Ovary (tissue), 9 donors: ENCODE data around the gene PRKCE. TPM values are rescaled to one million over a fixed set of nuclear protein-coding genes. Genes with fewer than 3 reads are reported as not detected.

Experiments used
- DNase-seq, 5 donors: peaks; one replicate each; pipeline ENCODE4 v3.0.0-alpha.2; 2019 to 2020
- H3K27ac ChIP-seq, 2 donors: fragments of 200-600 bp; one replicate each; pipeline versions ENCODE4 v1.5.1 to v1.8.0; 2019 to 2022
- H3K27me3 ChIP-seq: fragments of 200-600 bp; one replicate; pipeline ENCODE4 v1.8.0; 2022
- H3K36me3 ChIP-seq: fragments of 200-600 bp; sonication (generic); one replicate; pipeline ENCODE4 v1.5.1; 2019
- H3K4me1 ChIP-seq: one replicate; pipeline ENCODE4 v1.8.1; 2013; ENCODE audit warnings: mild to moderate bottlenecking, moderate library complexity; ENCODE audit not compliant: insufficient read depth
- H3K4me3 ChIP-seq: fragments of 200-600 bp; sonication (generic); one replicate; pipeline ENCODE4 v1.5.1; 2017
- H3K9me3 ChIP-seq, 2 donors: fragments of 200-600 bp in 1 of 2; sonication (generic) in 1 of 2; one replicate each; pipeline versions ENCODE4 v1.5.1 to v1.8.1; 2013 to 2019; ENCODE audit warnings: mild to moderate bottlenecking in 1 of 2, moderate library complexity in 1 of 2
- CTCF ChIP-seq, 3 donors: fragments of 450-650 bp in 2 of 3; fragments of 200-600 bp in 1 of 3; IDR thresholded peaks; one replicate each; pipeline versions ENCODE4 v1.5.1 to v1.8.0; 2016 to 2022; ENCODE audit warnings: antibody characterized with exemption in 3 of 3, mild to moderate bottlenecking in 1 of 3
- EP300 ChIP-seq: sonication (generic); formaldehyde crosslinking; IDR thresholded peaks from one replicate; pipeline ENCODE4 v1.6.1; 2017; ENCODE audit warnings: antibody characterized with exemption
- POLR2A ChIP-seq: fragments of 450-650 bp; IDR thresholded peaks from one replicate; pipeline ENCODE4 v1.6.1; 2017; ENCODE audit warnings: antibody characterized with exemption, mild to moderate bottlenecking, moderate library complexity
- WGBS, 3 donors: extraction: QIAGEN DNeasy Blood & Tissue Kit in 1 of 3; methylation state at CpG; one replicate each; pipeline versions ENCODE4 v1.1.5 to v1.1.7; 2013 to 2017; 5-methylcytosine and 5-hydroxymethylcytosine counted together
- intact Hi-C, 4 donors: fragments of 100-400 bp; cut with DNase I; formaldehyde crosslinking; loops; one replicate each; pipeline versions ENCODE4 v1.11.0 to v1.15.1; 2022 to 2023
- polyA plus RNA-seq, 2 donors: library from polyadenylated mRNA; stranded (reverse); fragments of 200-250 nt in 1 of 2; fragments of 350-450 nt in 1 of 2; fragmentation: Illumina TruSeq in 1 of 2; extraction: RNeasy Lipid Tissue Mini Kit (QIAGEN cat#74804) in 1 of 2; gene quantifications; one replicate each; pipeline ENCODE4 v1.2.3, GENCODE V29; 2013 to 2014
- total RNA-seq, 7 donors: library from RNA; depleted of rRNA in 2 of 7; stranded (reverse); fragments of >200 nt in 2 of 7; fragmentation: NEBNext Ultra II Directional in 3 of 7; extraction: Animal tissue kit (Norgen Biotek cat#: 25700) in 3 of 7; gene quantifications; one replicate each; pipeline versions ENCODE4 v1.1.0 to v1.2.4, GENCODE V29; 2016 to 2023
- donor health status: DM: no; HTN: no; CAD: no; lungs with moderate emphysema.
- donor health status: DM: no; HTN: no; CAD: no.
- donor health status: Bipolar disorder and iron deficiency.
- donor health status: DM: yes; HTN: yes; CAD: no.
- donor health status: DM: no; HTN: no; CAD: no.
- donor health status: DM: yes; HTN: yes; CAD: no.

The PRKCE gene
- total and polyA plus RNA-seq, 9 donors: 3.1 to 22.8 (median 12.8) TPM

- no peaks in the 10 kb centered on the region for H3K9me3 ChIP-seq
- no peaks in the 10 kb centered on the region for H3K36me3 ChIP-seq
- H3K4me1 ChIP-seq: no peaks in the 10 kb centered on the region
- intact Hi-C loops: loop anchor here in 1 of 4 donors (10.0 kb wide), 1 partner anchor 135 kb away; no protein-coding TSS in a partner anchor
- no peak for DNase-seq
- TF ChIP-seq EP300: no peak
- no peak for TF ChIP-seq POLR2A
- no peak for TF ChIP-seq CTCF (IDR thresholded peaks at IDR 0.05)
- 91 to 93% (median 93%) methylated on average over 3 of the region's 3 CpGs for WGBS, 3 donors
- H3K27me3 ChIP-seq: no peaks in the 10 kb centered on the region
- no peak overlapping the region for H3K4me3 ChIP-seq
- H3K27ac ChIP-seq: no peak overlapping the region
Observed at GRCh38 chr2:45919711-45920111, 268.2 kb downstream of the PRKCE start.

- no peaks in the 10 kb centered on the region for H3K9me3 ChIP-seq
- no peak overlapping the region for H3K4me3 ChIP-seq
- no peak overlapping the region for H3K27ac ChIP-seq
- intact Hi-C loops: loop anchor here in 1 of 4 donors (10.0 kb wide), 1 partner anchor 137 kb away; no protein-coding TSS in a partner anchor
- DNase-seq: no peak
- TF ChIP-seq EP300 (no peak), CTCF (IDR thresholded peaks at IDR 0.05) (no peak), POLR2A (no peak)
- H3K4me1 ChIP-seq: no peaks in the 10 kb centered on the region
- H3K36me3 ChIP-seq: no peaks in the 10 kb centered on the region
- H3K27me3 ChIP-seq: no peaks in the 10 kb centered on the region
Observed at GRCh38 chr2:45921921-45922320, 270.4 kb downstream of the PRKCE start.

- Histone ChIP-seq H3K9me3 (no peaks in the 10 kb centered on the region), H3K36me3 (no peaks in the 10 kb centered on the region), H3K4me3 (no peak overlapping the region), H3K4me1 (no peaks in the 10 kb centered on the region), H3K27ac (no peak overlapping the region), H3K27me3 (no peaks in the 10 kb centered on the region)
- intact Hi-C loops: loop anchor here in 1 of 4 donors (10.0 kb wide), 1 partner anchor 138 kb away; no protein-coding TSS in a partner anchor
- TF ChIP-seq CTCF (IDR thresholded peaks at IDR 0.05): no peak
- no peak for DNase-seq
- 34 to 48% (median 42%) methylated on average over 7 of the region's 7 CpGs for WGBS, 3 donors
Observed at GRCh38 chr2:45922577-45922988, 271.1 kb downstream of the PRKCE start.

GRCh38 chr2:45923701-45924100 lies 272.2 kb downstream of the PRKCE start:
- 88 to 94% (median 93%) methylated on average over 3 of the region's 3 CpGs for WGBS, 3 donors
- TF ChIP-seq CTCF (IDR thresholded peaks at IDR 0.05): no peak
- no peak for DNase-seq
- Histone ChIP-seq H3K9me3 (no peaks in the 10 kb centered on the region), H3K36me3 (no peaks in the 10 kb centered on the region), H3K27ac (no peak overlapping the region), H3K27me3 (no peaks in the 10 kb centered on the region), H3K4me3 (no peak overlapping the region), H3K4me1 (no peaks in the 10 kb centered on the region)
- intact Hi-C loops: loop anchor here in 1 of 4 donors (10.0 kb wide), 1 partner anchor 139 kb away; no protein-coding TSS in a partner anchor

GRCh38 chr2:45925026-45925425 lies 273.6 kb downstream of the PRKCE start:
- Histone ChIP-seq H3K9me3 (no peaks in the 10 kb centered on the region), H3K4me3 (no peak overlapping the region), H3K4me1 (no peaks in the 10 kb centered on the region), H3K27me3 (no peaks in the 10 kb centered on the region), H3K27ac (no peak overlapping the region), H3K36me3 (no peaks in the 10 kb centered on the region)
- TF ChIP-seq CTCF (IDR thresholded peaks at IDR 0.05): no peak
- TF ChIP-seq EP300: no peak
- DNase-seq: no peak
- intact Hi-C loops: loop anchor here in 1 of 4 donors (10.0 kb wide), 1 partner anchor 140 kb away; no protein-coding TSS in a partner anchor
- WGBS, 3 donors: 94 to 98% (median 95%) methylated on average over 4 of the region's 4 CpGs
